NCI-H345 treated with DMSO at 0.1 percent for 48 hours (cell line): ENCODE measurements around the gene EPGN.
"Not testable (repeated sequence)": the region's sequence is repeated elsewhere in the genome, so short reads cannot be mapped to it uniquely, and the experiment has no call there.

Source experiments
- DNase-seq: peaks from one replicate; lab custom pipeline; 2025; ENCODE audit not compliant: unreplicated experiment; lab: John Stamatoyannopoulos, UW

Gene EPGN

DNA sequence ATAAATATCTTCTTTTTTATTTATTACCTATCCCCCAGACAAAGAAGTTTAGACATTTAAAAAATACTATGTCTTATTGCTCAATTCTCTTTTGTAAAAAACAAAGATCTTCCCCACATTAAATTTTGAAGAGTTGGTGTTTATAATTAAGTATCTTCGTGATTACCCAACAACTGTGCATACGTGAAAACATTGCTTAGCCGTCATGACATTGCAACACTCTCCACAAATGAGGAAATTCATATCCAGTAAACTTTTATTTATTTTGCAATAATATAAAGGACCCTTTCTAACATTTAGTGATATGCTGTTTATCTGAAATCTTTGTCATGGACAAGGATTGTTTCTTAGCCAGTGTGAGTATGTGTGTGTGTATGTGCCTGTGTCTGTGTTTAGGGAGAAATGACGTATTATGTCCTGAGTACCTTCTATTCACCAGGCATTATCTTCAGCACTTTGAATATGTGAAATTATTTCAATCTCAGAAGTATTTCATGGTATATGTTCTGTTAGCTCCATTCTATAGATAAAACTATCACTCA lies 30.6 kb downstream of the EPGN start:
- DNase-seq: no peak

DNA sequence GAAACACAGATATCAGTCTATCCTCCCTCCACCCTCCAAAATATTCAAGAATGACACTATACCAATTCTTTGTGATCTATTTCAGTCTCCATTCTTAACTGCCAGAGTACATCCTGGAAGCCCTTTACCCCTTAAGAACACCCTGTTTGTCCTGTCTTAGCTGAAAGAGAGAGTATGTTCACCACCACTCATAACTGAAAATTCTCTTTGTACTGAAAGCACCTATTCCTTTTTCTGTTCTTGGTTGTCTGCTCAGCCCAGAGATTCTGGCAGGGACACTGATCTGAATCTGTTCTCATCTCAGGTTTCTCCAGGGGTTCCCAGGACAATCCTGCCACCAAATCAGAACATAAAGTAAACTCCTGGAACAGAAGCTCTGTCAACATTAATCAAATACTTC lies 31.2 kb downstream of the EPGN start:
- DNase-seq: no peak

DNA sequence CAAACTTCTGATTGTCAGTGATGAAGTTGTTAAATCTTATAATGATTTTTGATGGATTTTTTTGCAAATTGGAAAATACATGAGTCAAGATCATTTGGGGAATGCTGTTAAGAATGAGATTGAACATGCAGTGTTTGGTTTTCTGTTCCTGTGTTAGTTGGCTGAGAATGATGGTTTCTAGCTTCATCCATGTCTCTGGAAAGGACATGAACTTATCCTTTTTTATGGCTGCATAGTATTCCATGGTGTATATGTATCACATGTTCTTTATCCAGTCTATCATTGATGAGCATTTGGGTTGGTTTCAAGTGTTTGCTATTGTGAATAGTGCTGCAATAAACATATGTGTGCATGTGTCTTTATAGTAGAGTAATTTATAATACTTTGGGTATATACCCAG lies 32.2 kb downstream of the EPGN start:
- DNase-seq: not testable (repeated sequence)

DNA sequence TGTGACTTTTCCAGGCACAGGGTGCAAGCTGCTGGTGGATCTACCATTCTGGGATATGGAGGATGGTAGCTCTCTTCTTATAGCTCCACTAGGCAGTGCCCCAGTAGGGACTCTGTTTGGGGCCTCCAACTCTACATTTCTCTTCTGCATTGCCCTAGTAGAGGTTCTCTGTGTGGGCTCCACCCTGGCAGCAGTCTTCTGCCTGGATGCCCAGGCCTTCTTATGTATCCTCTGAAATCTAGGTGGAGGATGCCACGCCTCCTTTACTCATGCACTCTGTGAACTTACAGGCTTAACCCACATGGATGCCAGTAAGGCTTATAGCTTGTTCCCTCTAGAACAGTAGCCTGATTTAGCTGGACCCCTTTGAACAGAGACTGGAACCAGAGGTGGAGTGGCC lies 35.8 kb downstream of the EPGN start:
- DNase-seq: no peak

DNA sequence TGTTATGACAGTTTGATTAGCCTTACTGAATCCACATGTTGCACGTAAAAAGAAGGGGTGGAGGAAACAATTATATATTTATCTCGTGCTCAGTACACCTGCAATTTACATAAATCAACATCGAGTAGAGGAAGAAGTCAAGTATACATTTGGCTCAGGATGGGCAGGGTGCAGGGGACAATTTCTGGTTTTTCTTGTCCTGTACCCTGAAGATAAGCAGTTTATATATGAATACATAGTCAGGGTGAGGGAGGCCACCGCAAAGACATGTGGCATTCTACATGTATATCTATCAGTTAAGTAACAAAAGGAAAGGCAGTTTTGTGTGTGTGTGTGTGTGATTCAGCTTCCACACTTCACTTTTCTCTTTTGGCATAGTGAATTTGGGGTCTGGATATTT lies 45.6 kb downstream of the EPGN start:
- no peak for DNase-seq

DNA sequence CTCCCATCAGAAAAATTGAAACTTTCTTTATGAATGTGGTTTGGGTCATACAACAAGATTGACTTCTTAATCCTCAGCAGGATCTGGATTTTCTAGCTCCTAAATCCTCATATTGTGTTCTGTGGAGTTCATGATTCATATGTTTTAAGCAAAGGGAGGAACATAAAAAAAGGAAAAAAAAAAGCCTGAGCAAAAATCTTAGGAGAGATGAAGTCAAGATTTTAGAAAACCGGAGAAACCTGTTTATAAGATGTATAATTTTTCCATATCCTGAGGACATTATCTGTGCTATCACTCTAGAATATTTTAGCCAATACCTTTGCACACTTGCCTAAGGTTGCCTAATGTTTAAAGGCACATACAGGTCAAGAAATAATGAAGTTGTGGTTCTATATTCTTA lies 49.7 kb downstream of the EPGN start:
- DNase-seq: no peak

DNA sequence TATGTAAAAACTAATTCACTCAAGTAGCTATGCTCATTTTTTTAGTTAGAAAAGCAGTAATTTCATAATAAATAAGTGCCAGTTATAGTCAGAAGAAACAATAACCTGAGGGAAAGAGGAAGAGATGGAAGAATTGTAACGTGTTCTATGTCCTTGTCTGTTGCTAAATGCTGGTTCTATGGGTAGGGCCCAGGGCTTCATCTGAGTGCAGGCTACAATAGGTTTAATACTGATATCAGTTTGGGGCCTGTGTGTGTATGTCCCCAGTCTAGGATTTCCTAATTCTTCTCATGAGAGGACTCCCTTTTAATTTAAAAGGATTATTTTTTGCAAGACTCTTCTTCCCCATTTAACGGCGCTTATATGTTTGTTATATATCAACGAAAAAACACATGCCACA lies 53.4 kb downstream of the EPGN start:
- DNase-seq: no peak

DNA sequence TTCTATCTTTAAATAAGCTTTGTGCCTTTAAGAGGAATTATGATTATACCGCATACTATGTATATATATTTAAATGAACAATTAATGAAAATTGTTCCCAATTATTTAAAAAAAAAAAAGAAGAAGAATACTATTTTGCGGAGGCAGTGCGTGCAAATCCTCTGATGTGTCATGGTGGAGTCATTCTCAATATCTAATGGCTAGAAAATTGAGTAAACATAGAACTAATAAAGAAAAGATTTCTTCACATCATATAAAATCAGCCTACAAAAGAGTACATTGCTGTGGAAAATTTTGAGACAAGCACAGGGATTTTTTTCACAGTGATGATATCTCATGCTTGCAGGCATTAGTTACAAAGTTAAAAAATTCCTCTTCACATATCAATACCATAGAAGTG lies 54.1 kb downstream of the EPGN start:
- DNase-seq: no peak

DNA sequence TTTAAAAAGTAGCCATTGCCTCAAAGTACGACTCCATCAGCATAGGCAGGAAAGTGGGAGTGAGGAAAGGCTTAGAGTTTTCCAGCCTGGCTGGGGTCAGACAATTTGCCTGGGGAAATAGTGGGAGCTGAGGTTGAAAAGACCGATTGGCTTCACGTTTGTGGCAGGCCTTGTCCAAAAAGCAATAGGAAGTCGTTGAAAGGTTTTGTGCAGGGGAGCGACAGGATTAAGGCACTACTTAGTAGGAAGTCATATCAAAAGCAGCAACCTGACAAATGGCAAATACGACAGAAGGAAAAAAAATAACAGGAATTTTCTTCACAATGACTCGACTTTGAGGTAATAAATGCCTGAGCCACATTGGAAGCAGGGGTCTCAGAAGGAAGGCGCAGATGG lies 56.0 kb downstream of the EPGN start:
- no peak for DNase-seq

DNA sequence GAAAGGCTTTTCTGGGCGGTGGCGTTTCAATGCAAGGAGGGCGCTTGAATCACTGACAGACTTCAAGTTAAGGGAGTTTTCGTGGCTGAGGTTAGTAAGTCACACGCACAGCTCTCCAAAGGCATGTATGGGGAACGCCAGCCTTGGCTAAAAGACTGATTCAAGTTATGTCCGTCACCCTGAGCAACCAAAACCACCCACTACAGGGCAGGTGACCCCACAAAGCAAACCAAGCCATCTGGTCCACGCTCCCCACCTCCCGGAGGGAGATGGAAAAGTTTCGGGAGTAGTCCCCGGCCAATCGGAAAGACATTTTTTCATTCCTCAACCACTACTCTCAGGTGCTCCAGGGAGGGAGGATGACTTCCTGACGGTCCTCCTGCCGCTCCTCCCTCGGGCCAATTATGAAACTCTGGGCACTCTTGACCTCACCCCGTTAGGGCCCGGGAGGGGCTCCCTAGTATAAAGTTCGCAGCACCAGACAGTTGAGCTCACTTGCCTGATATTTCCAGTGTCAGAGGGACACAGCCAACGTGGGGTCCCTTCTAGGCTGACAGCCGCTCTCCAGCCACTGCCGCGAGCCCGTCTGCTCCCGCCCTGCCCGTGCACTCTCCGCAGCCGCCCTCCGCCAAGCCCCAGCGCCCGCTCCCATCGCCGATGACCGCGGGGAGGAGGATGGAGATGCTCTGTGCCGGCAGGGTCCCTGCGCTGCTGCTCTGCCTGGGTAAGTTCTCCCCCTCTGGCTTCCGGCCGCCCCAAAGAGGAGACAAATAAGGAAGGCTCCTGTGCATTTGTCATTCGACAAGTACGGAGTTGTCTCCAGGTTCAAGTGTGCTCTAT lies 56.6 kb downstream of the EPGN start, which contains the start of gene EREG:
EREG (plus strand) TSS at position 494 of the 840 bp plus-strand sequence; CDS start at position 658, 164 bp downstream.
- DNase-seq: no peak

DNA sequence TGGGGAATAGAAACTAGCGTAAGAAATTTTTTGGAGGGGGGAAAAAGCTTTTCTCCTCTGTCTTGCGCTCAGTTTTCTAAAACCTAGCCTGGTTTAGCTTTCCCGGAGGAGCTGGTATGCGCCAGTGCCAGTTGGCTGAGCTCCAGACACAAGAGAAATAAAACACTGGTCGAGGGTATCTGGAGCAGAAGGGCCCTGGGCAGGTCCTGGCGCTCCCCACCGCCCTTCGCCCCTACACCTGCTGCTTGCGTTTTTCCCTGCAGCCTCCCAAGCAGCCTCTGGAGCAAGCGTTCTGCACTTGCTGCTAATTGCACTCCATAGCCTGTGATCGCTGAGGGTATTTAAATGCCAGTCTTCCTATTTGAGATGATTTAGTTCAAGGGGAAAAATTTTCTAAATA lies 57.5 kb downstream of the EPGN start:
- DNase-seq: peak; percentile 32
